ENCODE measurements around the gene ACTL7A. TPM values are rescaled to one million over a fixed set of nuclear protein-coding genes. Genes with fewer than 3 reads are reported as not detected.

The ACTL7A gene
- total and polyA plus RNA-seq, 2 of the 13 experiments (the other 11 are each of a cell fraction or from before 2014, with no cell fraction given), result not detected

DNA sequence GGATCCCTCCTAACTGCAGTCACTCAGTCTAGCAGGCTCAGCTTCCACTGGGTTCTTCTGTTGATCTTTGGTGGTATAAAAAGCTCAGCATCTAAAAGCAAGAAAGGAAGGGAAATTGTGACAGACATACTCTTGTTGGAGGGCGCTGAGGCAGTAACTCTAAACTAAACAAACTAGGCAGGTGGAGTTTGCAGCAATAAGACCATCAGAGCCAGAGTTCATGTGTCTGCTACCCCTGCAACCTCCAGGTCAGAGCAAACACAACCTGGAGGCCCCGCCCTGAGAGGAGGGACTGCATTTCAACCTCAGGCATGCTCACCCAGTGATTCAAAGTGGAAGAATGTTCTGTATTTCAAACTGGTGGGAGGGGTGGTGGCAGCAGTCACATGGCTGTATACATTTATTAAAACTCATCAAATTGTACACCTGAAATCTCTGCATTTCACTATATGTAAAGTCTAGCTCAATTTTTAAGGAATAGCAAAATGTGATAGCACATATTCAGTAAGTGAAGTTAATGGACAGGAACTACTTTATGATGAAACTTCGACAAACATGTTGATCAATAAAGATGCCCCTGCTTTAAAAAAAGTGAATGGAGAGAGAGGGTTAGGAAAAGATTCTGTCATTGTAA, 7.1 kb downstream of the ACTL7A start (continued):
- TF ChIP-seq ESRRA (CRISPR knock-in tag; IDR thresholded peaks at IDR 0.05; ENCODE audit: low read depth) (0 out of 2 replicates have a peak, but pooled peaks have one; percentile 50), ZNF382 (CRISPR knock-in tag; IDR thresholded peaks at IDR 0.05; ENCODE audit: borderline replicate concordance) (no peak), ZNF17 (CRISPR knock-in tag; IDR thresholded peaks at IDR 0.05) (no peak), ARHGAP35 (CRISPR knock-in tag; IDR thresholded peaks at IDR 0.05; ENCODE audit: borderline replicate concordance) (no peak), ZNF431 (CRISPR knock-in tag; IDR thresholded peaks at IDR 0.05; ENCODE audit: borderline replicate concordance, low read depth) (no peak), SIN3A (IDR thresholded peaks at IDR 0.05; ENCODE audit: borderline replicate concordance, low read depth, low read length) (0 out of 2 replicates have a peak, but pooled peaks have one; percentile 58), RORA (CRISPR knock-in tag; IDR thresholded peaks at IDR 0.05) (no peak), GATAD2A (CRISPR knock-in tag; IDR thresholded peaks at IDR 0.05) (peak; percentile 91), U2AF2 (IDR thresholded peaks at IDR 0.05; ENCODE audit: low read depth, low read length) (no peak), SP4 (CRISPR knock-in tag; IDR thresholded peaks at IDR 0.05) (no peak), ZNF282 (IDR thresholded peaks at IDR 0.05; ENCODE audit: partially characterized antibody) (no peak), CHCHD3 (CRISPR knock-in tag; IDR thresholded peaks at IDR 0.05) (no peak), ZNF614 (CRISPR knock-in tag; IDR thresholded peaks at IDR 0.05; ENCODE audit: borderline replicate concordance) (peak; percentile 79; the same call in 1 of the 2 replicates), HOXA7 (CRISPR knock-in tag; IDR thresholded peaks at IDR 0.05) (no peak), ZNF33B (CRISPR knock-in tag; IDR thresholded peaks at IDR 0.05) (no peak), TMF1 (CRISPR knock-in tag; IDR thresholded peaks at IDR 0.05; ENCODE audit: low read depth) (no peak), ZSCAN22 (CRISPR knock-in tag; IDR thresholded peaks at IDR 0.05) (no peak), ZNF768 (CRISPR knock-in tag; IDR thresholded peaks at IDR 0.05) (no peak), ZNF350 (CRISPR knock-in tag; IDR thresholded peaks at IDR 0.05; ENCODE audit: borderline replicate concordance, low read depth) (0 out of 2 replicates have a peak, but pooled peaks have one; percentile 47)
- TF ChIP-seq, protein P1, sequence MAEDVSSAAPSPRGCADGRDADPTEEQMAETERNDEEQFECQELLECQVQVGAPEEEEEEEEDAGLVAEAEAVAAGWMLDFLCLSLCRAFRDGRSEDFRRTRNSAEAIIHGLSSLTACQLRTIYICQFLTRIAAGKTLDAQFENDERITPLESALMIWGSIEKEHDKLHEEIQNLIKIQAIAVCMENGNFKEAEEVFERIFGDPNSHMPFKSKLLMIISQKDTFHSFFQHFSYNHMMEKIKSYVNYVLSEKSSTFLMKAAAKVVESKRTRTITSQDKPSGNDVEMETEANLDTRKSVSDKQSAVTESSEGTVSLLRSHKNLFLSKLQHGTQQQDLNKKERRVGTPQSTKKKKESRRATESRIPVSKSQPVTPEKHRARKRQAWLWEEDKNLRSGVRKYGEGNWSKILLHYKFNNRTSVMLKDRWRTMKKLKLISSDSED (CRISPR knock-in tag; IDR thresholded peaks at IDR 0.05), result no peak
- TF ChIP-seq, protein P2, sequence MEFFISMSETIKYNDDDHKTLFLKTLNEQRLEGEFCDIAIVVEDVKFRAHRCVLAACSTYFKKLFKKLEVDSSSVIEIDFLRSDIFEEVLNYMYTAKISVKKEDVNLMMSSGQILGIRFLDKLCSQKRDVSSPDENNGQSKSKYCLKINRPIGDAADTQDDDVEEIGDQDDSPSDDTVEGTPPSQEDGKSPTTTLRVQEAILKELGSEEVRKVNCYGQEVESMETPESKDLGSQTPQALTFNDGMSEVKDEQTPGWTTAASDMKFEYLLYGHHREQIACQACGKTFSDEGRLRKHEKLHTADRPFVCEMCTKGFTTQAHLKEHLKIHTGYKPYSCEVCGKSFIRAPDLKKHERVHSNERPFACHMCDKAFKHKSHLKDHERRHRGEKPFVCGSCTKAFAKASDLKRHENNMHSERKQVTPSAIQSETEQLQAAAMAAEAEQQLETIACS (CRISPR knock-in tag; IDR thresholded peaks at IDR 0.05), result no peak
- TF ChIP-seq, protein P3, sequence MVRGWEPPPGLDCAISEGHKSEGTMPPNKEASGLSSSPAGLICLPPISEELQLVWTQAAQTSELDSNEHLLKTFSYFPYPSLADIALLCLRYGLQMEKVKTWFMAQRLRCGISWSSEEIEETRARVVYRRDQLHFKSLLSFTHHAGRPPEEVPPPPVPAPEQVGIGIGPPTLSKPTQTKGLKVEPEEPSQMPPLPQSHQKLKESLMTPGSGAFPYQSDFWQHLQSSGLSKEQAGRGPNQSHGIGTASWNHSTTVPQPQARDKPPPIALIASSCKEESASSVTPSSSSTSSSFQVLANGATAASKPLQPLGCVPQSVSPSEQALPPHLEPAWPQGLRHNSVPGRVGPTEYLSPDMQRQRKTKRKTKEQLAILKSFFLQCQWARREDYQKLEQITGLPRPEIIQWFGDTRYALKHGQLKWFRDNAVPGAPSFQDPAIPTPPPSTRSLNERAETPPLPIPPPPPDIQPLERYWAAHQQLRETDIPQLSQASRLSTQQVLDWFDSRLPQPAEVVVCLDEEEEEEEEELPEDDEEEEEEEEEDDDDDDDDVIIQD (CRISPR knock-in tag; IDR thresholded peaks at IDR 0.05; ENCODE audit: low read depth), result peak; percentile 72
- TF ChIP-seq, protein P4, sequence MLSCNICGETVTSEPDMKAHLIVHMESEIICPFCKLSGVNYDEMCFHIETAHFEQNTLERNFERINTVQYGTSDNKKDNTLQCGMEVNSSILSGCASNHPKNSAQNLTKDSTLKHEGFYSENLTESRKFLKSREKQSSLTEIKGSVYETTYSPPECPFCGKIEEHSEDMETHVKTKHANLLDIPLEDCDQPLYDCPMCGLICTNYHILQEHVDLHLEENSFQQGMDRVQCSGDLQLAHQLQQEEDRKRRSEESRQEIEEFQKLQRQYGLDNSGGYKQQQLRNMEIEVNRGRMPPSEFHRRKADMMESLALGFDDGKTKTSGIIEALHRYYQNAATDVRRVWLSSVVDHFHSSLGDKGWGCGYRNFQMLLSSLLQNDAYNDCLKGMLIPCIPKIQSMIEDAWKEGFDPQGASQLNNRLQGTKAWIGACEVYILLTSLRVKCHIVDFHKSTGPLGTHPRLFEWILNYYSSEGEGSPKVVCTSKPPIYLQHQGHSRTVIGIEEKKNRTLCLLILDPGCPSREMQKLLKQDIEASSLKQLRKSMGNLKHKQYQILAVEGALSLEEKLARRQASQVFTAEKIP (CRISPR knock-in tag; IDR thresholded peaks at IDR 0.05; ENCODE audit: borderline replicate concordance), result no peak
- TF ChIP-seq, protein P5, sequence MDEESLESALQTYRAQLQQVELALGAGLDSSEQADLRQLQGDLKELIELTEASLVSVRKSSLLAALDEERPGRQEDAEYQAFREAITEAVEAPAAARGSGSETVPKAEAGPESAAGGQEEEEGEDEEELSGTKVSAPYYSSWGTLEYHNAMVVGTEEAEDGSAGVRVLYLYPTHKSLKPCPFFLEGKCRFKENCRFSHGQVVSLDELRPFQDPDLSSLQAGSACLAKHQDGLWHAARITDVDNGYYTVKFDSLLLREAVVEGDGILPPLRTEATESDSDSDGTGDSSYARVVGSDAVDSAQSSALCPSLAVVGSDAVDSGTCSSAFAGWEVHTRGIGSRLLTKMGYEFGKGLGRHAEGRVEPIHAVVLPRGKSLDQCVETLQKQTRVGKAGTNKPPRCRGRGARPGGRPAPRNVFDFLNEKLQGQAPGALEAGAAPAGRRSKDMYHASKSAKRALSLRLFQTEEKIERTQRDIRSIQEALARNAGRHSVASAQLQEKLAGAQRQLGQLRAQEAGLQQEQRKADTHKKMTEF (CRISPR knock-in tag; IDR thresholded peaks at IDR 0.05), result 0 out of 2 replicates have a peak, but pooled peaks have one; percentile 65

Measured in HepG2 (cell line).